GM21737 (cell line): ENCODE measurements around the gene SIRT1.
"Not testable (repeated sequence)": the region's sequence is repeated elsewhere in the genome, so short reads cannot be mapped to it uniquely, and the experiment has no call there.

Source experiments
- ATAC-seq: cut with Tn5 transposase; IDR thresholded peaks from one replicate; pipeline ENCODE4 v1.9.1; 2021; ENCODE audit warnings: mild to moderate bottlenecking, moderate library complexity; ENCODE audit not compliant: unreplicated experiment

SIRT1 gene

DNA sequence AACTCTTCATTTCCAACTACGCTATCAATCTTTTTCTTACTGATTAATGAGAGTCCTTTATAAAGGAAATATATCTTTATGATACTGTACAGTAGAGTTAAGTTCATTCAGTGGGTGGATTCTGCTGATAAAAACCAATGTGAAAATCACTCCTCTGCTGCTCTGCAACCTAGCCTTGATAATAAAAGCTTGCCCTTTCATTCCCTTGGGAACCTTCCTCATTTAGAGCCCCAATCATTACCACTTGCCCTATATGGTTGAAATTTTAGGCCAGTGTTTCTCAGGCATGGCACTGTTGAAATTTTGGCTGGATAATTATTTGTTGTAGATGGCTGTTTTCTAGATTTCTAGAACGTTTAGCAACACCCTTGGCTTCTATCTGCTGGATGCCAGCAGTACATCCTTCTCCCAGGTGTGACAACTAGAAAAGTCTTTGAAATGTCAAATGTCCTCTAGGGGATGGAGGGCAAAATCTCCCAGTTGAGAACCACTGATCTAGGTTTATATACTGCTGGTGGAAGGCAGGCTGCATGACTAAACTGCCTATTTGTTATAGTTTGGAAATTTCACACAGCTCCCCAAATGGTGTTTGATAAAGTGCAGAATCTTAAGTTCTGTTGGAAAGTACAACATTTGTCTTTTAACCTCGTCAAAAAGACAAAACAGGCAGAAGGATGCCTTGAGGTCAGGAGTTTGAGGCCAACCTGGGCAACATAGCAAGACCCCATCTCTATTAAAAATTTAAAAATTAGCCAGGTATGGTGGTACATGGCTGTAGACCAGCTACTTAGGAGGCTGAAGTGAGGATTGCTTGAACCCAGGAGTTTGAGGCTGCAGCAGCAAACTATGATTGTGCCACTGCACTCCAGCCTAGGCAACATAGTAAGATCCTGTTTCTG is 8.9 kb upstream of the SIRT1 start:
- no peak for ATAC-seq

DNA sequence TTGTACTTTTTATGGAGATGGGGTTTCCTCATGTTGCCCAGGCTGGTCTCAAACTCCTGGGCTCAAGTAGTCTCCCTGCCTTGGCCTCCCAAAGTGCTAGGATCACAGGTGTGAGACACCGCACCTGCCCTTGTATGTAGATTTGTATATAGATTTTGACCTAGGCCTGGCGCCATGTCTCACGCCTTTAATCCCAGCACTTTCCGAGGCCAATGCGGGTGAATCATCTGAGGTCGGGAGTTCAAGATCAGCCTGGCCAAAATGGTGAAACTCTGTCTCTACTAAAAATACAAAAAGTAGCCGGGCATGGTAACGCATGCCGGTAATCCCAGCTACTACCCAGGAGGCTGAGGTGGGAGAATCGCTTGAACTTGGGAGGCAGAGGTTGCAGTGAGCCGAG is 7.0 kb upstream of the SIRT1 start:
- ATAC-seq = not testable (repeated sequence)

DNA sequence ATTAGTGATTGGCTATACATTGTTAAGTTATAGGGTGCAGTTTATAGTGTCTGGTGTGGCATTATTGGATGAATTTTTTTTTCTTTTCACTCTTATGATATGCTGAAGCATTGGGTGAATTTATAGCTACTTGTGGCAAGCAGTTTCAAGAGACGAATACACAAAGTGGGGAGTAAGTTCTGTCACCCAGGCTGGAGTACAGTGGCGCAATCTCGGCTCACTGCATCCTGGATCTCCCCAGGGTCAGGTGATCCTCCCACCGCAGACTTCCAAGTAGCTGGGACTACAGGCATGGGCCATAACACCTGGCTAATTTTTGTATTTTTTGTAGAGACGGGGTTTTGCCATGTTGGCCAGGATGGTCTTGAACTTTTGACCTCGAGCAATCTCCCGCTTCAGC is 6.3 kb upstream of the SIRT1 start:
- ATAC-seq = no peak

DNA sequence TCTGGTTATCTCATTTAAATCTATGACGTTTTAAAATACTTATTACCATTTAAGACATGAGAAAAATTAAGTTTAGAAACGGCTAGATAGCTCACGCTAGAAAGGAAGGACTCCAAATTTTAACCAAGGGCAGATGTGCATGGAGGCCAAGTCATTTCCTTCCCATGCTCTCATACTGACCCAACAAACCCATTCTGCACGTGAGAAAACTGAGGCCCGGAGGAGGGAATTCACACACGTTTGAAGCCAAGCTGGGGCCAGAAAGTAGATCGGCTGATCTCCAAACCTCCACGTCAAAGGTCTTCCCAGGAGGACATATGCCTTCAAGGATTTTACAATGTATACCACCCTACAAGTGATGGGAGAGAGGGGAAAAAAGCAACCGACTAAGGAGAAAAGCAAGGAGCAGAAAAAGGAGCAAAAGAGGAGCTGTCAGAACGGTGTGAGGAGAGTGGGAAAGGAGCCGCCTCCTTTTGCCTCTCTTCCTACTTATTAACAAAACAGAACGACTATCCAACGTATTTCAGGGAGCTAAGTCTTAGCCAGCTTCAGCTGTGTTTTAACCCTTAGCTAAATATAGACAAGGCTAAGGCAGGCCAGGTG is 645 bp upstream of the SIRT1 start:
- no peak for ATAC-seq

DNA sequence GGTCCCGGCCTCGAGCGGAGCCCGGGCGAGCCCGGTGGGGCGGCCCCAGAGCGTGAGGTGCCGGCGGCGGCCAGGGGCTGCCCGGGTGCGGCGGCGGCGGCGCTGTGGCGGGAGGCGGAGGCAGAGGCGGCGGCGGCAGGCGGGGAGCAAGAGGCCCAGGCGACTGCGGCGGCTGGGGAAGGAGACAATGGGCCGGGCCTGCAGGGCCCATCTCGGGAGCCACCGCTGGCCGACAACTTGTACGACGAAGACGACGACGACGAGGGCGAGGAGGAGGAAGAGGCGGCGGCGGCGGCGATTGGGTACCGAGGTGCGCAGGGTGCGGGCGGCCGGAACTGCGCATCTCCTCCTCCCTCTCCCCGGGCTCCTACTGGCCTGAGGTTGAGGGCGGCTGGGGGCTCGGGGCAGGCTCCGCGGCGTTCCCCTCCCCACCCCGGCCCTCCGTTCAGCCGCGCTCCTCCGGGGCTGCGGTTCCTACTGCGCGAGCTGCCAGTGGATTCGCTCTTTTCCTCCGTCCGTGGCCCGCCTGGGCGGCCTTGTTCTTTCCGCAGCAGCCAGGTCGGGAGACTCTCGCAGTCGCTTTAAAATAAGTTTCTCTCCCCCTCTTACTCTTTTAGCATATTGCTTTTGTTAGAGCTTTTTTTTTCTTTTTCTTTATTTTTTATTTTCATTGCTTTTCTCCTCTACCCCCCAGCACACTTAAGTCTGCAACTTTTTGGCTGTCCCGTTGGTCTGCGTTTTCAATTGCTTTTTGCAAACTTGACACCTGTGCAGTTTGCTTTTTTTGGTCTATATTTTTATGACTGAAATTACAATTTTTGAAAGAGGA is 600 bp downstream of the SIRT1 start:
- peak; percentile 54 for ATAC-seq

DNA sequence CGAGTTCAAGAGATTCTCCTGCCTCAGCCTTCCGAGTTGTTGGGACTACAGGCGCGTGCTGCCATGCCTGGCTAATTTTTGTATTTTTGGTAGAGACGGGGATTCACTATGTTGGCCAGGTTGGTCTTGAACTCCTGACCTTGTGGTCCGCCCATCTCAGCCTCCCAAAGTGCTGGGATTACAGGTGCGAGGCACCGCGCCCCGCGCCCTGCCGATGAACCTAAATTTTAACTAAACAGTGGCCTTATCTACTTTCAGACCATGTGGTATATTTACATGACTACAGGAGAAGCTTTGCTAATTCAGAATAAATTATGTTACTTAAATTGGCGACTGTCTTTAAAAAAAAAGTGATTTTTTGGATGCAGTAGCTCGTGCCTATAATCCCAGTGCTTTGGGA is 9.2 kb downstream of the SIRT1 start:
- no peak for ATAC-seq

DNA sequence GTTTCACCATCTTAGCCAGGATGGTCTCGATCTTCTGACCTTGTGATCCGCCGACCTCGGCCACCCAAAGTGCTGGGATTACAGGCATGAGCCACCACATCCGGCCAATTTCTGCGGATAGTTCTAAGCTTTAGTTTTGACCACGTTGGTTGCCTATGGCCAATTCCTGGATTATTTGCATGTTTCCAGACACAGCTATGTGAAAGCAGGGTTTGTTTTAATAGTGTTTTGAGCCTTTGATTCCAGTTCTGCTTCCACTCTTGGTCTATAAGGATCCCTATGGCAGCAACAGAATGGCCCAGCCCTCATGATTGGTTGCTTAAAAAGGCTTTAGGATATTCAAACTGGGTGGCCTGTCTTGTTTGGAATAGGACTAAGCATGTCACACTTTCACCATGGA is 19.1 kb downstream of the SIRT1 start:
- no peak for ATAC-seq

DNA sequence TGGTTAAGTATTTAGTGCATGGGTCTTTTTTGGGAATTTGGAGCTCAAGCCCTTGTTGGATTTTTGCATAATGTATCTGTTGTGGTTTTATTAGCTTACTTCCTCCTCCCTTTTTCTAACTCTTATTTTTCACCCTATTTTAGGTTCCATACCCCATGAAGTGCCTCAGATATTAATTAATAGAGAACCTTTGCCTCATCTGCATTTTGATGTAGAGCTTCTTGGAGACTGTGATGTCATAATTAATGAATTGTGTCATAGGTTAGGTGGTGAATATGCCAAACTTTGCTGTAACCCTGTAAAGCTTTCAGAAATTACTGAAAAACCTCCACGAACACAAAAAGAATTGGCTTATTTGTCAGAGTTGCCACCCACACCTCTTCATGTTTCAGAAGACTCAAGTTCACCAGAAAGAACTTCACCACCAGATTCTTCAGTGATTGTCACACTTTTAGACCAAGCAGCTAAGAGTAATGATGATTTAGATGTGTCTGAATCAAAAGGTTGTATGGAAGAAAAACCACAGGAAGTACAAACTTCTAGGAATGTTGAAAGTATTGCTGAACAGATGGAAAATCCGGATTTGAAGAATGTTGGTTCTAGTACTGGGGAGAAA is 28.0 kb downstream of the SIRT1 start:
- no peak for ATAC-seq

DNA sequence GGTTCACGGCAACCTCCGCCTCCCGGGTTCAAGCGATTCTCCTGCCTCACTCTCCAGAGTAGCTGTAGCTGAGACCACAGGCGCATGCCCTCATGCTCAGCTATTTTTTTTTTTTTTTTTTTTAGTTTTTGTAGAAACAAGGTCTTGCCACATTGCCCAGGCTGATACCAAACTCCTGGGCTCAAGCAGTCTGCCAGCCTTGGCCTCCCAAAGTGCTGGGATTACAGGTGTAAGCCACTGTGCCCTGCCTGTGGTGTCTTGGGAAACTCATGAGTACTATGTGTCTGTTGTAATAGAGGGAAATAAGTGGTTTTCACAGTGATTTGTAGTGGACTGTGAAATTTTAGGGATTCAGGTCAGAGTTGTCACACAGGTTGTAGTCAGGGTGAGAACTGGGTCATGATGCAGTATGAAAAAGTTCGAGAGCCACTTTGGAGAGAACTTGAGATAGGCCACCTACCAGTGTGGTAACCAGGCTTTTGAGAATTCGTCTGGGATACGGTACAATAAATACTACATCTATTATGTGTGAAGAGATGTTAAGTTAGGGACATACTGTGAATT is 30.4 kb downstream of the SIRT1 start:
- ATAC-seq = no peak

DNA sequence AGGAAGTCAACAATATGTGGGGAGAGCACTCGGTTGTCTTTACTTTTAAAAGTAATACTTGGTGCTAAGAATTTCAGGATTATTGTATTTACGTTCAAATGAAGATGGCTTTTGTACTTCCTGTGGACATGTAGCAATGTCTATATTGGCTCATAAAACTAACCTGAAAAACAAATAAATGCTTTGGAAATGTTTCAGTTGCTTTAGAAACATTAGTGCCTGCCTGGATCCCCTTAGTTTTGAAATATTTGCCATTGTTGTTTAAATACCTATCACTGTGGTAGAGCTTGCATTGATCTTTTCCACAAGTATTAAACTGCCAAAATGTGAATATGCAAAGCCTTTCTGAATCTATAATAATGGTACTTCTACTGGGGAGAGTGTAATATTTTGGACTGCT is 32.7 kb downstream of the SIRT1 start:
- no peak for ATAC-seq

DNA sequence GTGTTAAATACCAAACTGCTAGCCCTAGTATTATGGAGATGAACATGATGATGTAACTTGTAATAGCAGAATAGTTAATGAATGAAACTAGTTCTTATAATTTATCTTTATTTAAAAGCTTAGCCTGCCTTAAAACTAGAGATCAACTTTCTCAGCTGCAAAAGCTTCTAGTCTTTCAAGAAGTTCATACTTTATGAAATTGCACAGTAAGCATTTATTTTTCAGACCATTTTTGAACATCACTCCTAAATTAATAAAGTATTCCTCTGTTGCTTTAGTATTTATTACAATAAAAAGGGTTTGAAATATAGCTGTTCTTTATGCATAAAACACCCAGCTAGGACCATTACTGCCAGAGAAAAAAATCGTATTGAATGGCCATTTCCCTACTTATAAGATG is 33.2 kb downstream of the SIRT1 start:
- no peak for ATAC-seq

DNA sequence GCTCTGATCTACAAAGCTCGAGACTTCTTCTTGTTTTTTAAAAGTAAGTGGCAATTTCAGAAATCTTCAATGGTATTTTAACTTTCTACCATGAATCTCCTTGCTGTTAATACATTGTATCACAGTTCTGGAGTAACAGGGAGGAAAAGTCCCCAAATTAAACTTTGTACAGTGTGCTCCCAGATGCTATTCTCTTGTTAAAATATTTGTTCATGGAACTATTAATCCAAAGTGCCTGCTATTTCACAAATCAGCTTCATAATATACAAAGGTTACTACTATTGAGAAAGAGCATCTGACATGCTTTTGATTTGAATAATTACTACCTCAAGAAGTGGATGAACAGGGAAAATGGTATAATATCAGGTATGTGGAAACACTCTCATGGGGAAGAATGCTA is 36.6 kb downstream of the SIRT1 start:
- ATAC-seq = no peak

DNA sequence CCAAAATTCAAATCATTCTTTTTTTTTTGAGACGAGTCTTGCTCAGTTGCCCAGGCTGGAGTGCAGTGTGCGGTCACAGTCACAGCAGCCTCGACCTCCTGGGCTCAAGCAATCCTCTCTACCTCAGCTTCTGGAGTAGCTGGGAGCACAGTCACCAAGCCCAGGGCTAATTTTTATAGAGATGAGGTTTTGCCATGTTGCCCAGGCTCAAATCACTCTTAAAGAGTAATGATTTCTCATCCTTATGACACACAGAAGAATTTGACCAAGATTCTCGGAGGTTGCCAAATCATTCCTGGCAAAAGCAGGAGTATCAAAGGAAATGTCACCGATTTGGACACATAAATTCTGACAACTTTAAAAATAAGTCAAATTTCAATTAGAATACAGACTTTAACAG is 39.1 kb downstream of the SIRT1 start:
- no peak for ATAC-seq

DNA sequence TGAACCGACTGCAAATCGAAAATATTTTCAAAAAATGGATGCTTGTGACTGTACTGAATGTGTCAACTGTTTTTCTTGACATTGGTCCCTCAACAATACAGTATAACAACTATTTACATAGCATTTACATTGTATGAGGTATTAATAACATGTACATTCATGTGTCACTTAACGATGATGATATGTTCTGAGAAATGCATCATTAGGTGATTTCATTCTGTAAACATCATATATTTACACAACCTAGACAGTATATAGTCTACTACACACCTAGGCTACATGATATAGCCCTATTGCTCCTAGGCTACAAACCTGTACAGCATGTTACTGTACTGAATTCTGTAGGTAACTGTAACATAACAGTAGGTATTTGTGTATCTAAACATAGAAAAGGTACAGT is 39.7 kb downstream of the SIRT1 start:
- no peak for ATAC-seq

DNA sequence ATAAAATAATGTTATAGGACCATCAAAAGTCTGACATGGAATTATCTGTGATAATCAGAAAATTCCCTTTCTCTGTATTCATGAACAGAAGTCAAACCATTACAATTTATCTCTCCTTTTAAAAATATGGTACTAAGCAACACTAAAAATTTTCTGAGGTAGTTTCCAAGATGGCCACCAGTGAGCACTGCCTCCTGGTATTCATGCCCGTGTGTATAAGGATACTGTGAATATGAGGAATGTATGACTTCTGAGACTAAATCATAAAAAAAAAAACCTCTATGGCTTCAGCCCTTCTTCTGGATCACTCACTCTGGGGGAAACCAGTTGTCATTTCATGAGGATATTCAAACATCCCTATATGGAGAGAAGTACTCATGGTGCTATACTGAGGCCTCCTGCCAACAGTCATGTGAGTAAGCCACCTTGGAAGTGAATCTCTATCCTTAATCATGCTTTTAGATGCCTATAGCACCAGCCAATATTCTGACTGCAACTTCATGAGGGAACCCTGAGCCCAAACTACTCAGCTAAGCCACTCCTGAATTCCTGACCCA is 41.1 kb downstream of the SIRT1 start:
- ATAC-seq = no peak

DNA sequence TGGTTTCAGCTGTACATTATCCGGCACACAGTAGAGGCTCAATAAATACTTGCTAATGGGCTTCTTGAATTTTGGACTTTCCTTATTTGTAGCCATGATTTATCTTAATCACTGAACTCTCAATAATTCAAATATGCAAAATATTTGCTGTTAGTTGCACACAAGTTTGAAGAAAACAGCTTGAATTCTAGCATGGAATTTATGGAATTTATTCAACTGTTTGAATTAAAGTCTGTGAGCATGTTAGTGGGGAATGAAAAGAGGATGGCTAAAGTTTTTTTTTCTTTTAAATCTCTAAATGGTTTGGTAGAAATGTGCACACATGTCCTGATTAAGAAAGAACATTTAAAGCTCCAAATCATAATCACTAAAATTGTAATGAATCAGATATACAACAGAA is 42.5 kb downstream of the SIRT1 start:
- no peak for ATAC-seq

DNA sequence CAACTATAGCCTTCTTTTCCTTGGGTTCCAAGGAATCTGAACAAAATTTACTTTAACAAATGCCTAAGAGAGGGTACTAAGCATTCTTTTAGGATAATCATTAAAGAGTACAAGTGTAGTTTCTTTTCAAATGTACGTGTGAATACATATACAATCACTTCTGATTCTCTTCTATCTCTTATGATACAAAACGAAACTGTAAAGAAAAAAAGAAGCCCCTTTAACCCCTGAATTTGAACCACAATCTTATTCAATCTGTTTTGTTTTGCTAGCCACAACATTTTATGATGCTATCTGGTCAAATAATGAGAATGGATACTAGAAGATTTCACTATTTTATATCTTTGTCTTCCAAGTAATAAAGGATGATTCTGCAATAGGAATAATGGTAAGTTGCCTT is 48.7 kb downstream of the SIRT1 start:
- no peak for ATAC-seq

DNA sequence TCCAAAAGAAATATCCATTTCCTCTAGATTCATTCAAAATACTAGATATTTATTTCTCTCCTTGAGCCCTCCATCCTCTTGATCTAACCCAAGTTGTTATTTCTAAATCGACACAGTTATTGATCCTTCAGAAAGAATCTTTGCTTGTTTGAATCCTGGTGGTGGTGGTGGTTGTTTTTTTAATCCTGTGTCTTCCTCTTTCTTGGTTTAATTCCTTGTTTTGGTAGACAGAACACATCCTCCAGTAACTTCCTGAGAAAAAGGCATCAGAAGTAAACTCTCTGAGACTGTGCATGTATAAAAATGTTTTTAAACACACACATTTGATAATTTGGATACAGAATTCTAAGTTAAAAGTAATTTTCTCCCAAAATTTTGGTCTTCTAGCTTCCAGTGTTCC is 49.9 kb downstream of the SIRT1 start:
- ATAC-seq = no peak

DNA sequence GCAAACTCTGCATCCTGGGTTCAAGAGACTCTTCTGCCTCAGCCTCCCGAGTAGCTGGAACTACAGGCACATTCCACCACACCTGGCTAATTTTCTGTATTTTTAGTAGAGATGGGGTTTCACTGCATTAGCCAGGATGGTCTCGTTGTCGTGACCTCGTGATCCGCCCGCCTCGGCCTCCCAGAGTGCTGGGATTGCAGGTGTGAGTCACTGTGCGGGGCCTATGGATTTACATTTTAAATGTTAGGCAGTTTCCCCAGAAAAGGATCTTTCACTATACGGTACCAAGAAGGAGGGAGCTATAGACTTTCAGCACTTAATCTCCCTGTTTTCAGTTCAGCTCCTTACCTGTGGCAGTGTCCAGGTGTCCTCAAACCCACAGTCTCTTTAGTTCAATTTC is 50.8 kb downstream of the SIRT1 start:
- ATAC-seq = no peak

DNA sequence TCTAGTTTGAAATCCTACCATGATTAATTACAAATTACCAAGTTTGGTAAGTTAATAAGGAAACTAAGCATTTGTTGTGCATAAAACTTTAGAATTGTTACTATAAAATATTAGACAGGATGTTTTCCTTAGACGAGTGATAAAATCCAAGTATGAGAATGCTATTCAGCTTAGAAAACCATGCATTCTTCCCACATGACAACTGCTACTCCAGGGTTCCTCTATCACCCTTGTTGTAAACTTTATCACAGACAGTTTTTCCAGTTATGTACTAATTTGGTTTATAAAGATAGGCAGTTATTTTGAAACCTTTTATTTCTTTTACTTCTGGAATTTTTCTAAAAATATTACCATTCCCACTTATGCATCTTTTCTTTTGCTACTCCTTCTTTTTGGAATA is 52.0 kb downstream of the SIRT1 start:
- ATAC-seq = no peak

DNA sequence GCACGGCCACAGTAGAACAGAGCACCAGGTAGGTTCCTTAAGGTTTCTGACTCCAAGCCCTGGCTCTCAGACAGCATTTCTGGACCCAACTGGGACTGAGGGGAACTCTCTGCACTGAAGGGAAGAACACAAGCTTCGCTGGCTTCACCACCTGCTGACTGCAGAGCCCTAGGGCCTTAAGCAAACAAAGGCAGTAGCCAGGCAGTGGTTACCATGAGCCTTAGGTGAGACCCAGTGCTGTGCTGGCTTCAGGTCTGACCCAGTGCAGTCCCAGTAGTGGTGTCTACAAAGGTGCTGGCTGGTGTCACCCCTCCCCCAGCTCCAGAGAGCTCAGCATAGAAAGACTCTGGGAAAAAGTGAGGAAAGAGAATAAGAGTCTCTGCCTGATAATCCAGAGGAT is 59.5 kb downstream of the SIRT1 start:
- ATAC-seq = no peak
